BE2C (cell line): ENCODE data around the gene GALNT7.

Experiments
- DNase-seq: peaks from one replicate; pipeline ENCODE4 v3.0.0-alpha.2; 2020
- H3K27me3 ChIP-seq: fragments of 250-450 bp; sonication (Bioruptor Pico); 2 replicates; pipeline ENCODE4 v1.5.1; 2020; ENCODE audit warnings: mild to moderate bottlenecking
- H3K36me3 ChIP-seq: fragments of 250-450 bp; sonication (Bioruptor Pico); 2 replicates; pipeline ENCODE4 v1.5.1; 2020; ENCODE audit warnings: mild to moderate bottlenecking
- H3K4me1 ChIP-seq: fragments of 250-450 bp; sonication (Bioruptor Pico); 2 replicates; pipeline ENCODE4 v1.5.1; 2020
- H3K4me3 ChIP-seq: 2 replicates; pipeline ENCODE4 v1.5.1; 2011; ENCODE audit warnings: low read depth, low read length
- H3K9me3 ChIP-seq: fragments of 250-450 bp; sonication (Bioruptor Pico); 2 replicates; pipeline ENCODE4 v1.5.1; 2020
- TF ChIP-seq, protein P1 (sequence below): IDR thresholded peaks from 2 replicates; pipeline ENCODE4 v1.5.1; 2012; ENCODE audit warnings: mild to moderate bottlenecking, low read depth, low read length

The GALNT7 gene

DNA sequence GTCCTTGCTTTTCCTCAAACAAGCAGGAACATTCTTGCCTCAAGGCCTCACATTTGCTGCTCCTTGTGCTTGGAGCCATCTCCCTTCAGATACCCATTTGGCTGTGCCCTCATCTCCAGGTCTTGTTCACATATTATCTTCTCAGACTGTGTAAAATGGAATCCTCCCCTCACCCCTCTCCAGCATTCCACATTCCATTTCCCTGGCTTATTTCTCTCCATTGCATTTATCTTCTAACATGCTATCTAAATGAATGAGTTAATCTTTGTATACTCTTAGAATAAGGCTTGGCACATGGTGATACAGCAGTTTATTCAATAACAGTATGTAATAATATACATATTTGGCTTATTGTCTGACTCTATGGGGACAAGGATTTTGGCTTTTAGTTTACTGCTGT, 8.8 kb upstream of the GALNT7 start:
- TF ChIP-seq, protein P1, sequence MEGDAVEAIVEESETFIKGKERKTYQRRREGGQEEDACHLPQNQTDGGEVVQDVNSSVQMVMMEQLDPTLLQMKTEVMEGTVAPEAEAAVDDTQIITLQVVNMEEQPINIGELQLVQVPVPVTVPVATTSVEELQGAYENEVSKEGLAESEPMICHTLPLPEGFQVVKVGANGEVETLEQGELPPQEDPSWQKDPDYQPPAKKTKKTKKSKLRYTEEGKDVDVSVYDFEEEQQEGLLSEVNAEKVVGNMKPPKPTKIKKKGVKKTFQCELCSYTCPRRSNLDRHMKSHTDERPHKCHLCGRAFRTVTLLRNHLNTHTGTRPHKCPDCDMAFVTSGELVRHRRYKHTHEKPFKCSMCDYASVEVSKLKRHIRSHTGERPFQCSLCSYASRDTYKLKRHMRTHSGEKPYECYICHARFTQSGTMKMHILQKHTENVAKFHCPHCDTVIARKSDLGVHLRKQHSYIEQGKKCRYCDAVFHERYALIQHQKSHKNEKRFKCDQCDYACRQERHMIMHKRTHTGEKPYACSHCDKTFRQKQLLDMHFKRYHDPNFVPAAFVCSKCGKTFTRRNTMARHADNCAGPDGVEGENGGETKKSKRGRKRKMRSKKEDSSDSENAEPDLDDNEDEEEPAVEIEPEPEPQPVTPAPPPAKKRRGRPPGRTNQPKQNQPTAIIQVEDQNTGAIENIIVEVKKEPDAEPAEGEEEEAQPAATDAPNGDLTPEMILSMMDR = no peak
- Histone ChIP-seq H3K4me1 (no peaks in the 10 kb centered on the region), H3K36me3 (no peaks in the 10 kb centered on the region), H3K27me3 (peaks cover 15% of the 10 kb centered on the region), H3K4me3 (no peak overlapping the region), H3K9me3 (no peaks in the 10 kb centered on the region)
- DNase-seq = no peak

GRCh38 chr4:173160871-173161270, 7.7 kb upstream of the GALNT7 start:
- Histone ChIP-seq H3K9me3 (no peaks in the 10 kb centered on the region), H3K36me3 (no peaks in the 10 kb centered on the region), H3K27me3 (peaks cover 15% of the 10 kb centered on the region), H3K4me3 (no peak overlapping the region), H3K4me1 (no peaks in the 10 kb centered on the region)
- TF ChIP-seq, protein P1 = no peak
- DNase-seq = no peak

GRCh38 chr4:173161311-173161710, 7.3 kb upstream of the GALNT7 start:
- Histone ChIP-seq H3K36me3 (no peaks in the 10 kb centered on the region), H3K4me1 (no peaks in the 10 kb centered on the region), H3K27me3 (peaks cover 14% of the 10 kb centered on the region), H3K4me3 (no peak overlapping the region), H3K9me3 (no peaks in the 10 kb centered on the region)
- DNase-seq = no peak
- TF ChIP-seq, protein P1 = no peak

GRCh38 chr4:173165706-173166105, 2.9 kb upstream of the GALNT7 start:
- Histone ChIP-seq H3K36me3 (no peaks in the 10 kb centered on the region), H3K4me1 (no peaks in the 10 kb centered on the region), H3K27me3 (peaks cover 19% of the 10 kb centered on the region), H3K4me3 (no peak overlapping the region), H3K9me3 (no peaks in the 10 kb centered on the region)
- no peak for DNase-seq
- TF ChIP-seq, protein P1 = no peak

GRCh38 chr4:173166491-173166890, 2.1 kb upstream of the GALNT7 start:
- peaks cover 20% of the 10 kb centered on the region for H3K27me3 ChIP-seq
- H3K4me1 ChIP-seq = no peaks in the 10 kb centered on the region
- H3K9me3 ChIP-seq = no peaks in the 10 kb centered on the region
- no peak for DNase-seq
- H3K36me3 ChIP-seq = no peaks in the 10 kb centered on the region
- TF ChIP-seq, protein P1 = no peak
- no peak overlapping the region for H3K4me3 ChIP-seq

DNA sequence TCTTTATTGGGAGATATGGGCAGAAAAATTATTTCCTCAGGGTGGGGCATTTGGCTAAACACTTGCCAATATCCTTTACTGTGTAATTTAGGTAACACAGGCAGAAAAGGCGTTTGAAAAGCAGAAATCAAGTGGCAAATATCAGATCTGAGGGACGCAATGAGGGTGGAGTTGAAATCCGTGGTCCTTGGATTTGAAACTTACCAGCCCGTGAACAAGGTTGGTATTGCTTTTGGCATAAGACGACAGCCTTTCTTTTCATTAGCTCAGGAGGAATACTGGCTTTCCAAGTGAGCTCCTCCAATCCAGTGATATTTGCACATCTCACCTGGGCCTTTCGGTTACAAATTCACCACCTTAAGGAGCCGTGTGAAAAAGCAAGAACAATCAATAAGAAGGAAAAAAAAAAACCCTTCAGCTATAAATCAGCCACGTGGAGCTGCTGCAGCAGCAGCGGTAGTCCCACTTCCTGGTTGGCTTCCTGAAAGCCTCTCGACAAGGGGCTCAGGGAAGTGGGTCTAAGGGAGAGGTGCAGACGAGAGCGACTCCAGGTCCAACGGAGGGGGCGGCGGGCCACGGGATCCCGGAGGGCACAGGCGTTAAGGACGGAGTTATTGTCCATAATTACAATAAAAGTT, 734 bp upstream of the GALNT7 start:
- Histone ChIP-seq H3K4me1 (no peaks in the 10 kb centered on the region), H3K36me3 (no peaks in the 10 kb centered on the region), H3K27me3 (peaks cover 20% of the 10 kb centered on the region), H3K4me3 (peak overlapping the region; percentile 79), H3K9me3 (no peaks in the 10 kb centered on the region)
- DNase-seq = peak; percentile 42
- TF ChIP-seq, protein P1 = no peak
